HepG2 (cell line): Measurements from ENCODE around the gene GPC6. TPM values are rescaled to one million over a fixed set of nuclear protein-coding genes. Genes with fewer than 3 reads are reported as not detected.

Source experiments
- ADNP ChIP-seq: sonication (generic); formaldehyde crosslinking; IDR thresholded peaks from 2 replicates; pipeline ENCODE4 v1.4.0; 2020; ENCODE audit warnings: missing genetic modification reagents
- ATF7 ChIP-seq, 2 experiments: fragments of 450-650 bp in 1 of 2; sonication (generic) in 1 of 2; formaldehyde crosslinking in 1 of 2; IDR thresholded peaks; 2 replicates each; pipeline versions ENCODE4 v1.4.0 to v1.6.1; 2016 to 2020; ENCODE audit warnings: antibody characterized with exemption in 1 of 2, mild to moderate bottlenecking in 1 of 2, missing genetic modification reagents in 1 of 2
- BHLHE40 ChIP-seq: IDR thresholded peaks from 2 replicates; pipeline ENCODE4 v1.6.1; 2011; ENCODE audit warnings: low read length, improper control_type of control experiment
- GMEB2 ChIP-seq: IDR thresholded peaks from 2 replicates; pipeline ENCODE4 v1.6.1; 2016; ENCODE audit warnings: missing biosample characterization, missing genetic modification reagents, low read depth
- HNF1A ChIP-seq, 2 experiments: sonication (generic) in 1 of 2; formaldehyde crosslinking in 1 of 2; IDR thresholded peaks; 2 replicates each; pipeline versions ENCODE4 v1.4.0 to v1.6.1; 2016 to 2020; ENCODE audit warnings: borderline replicate concordance in 1 of 2, low read depth in 1 of 2, mild to moderate bottlenecking in 1 of 2, missing genetic modification reagents in 1 of 2
- KMT2A ChIP-seq: sonication (generic); formaldehyde crosslinking; IDR thresholded peaks from 2 replicates; pipeline ENCODE4 v1.4.0; 2020; ENCODE audit warnings: missing genetic modification reagents
- MAZ ChIP-seq, 2 experiments: sonication (generic) in 1 of 2; formaldehyde crosslinking in 1 of 2; IDR thresholded peaks; 2 replicates each; pipeline versions ENCODE4 v1.5.0 to v1.6.1; 2012 to 2020; ENCODE audit warnings: low read depth in 2 of 2, mild to moderate bottlenecking in 2 of 2, borderline replicate concordance in 1 of 2, improper control_type of control experiment in 1 of 2, low read length in 1 of 2, missing genetic modification reagents in 1 of 2, moderate library complexity in 1 of 2
- MEIS2 ChIP-seq: sonication (generic); formaldehyde crosslinking; IDR thresholded peaks from 2 replicates; pipeline ENCODE4 v1.9.0; 2021; ENCODE audit warnings: mild to moderate bottlenecking, missing genetic modification reagents
- MNT ChIP-seq: fragments of 450-650 bp; IDR thresholded peaks from 2 replicates; pipeline ENCODE4 v1.6.1; 2016
- NFE2L1 ChIP-seq: sonication (generic); formaldehyde crosslinking; IDR thresholded peaks from 2 replicates; pipeline ENCODE4 v1.4.0; 2020; ENCODE audit warnings: missing genetic modification reagents, mild to moderate bottlenecking, borderline replicate concordance
- ONECUT2 ChIP-seq: sonication (generic); formaldehyde crosslinking; IDR thresholded peaks from 2 replicates; pipeline ENCODE4 v1.4.0; 2020; ENCODE audit warnings: missing genetic modification reagents
- PHF5A ChIP-seq: IDR thresholded peaks from one replicate; pipeline ENCODE4 v1.6.1; 2018; ENCODE audit warnings: low read depth, missing genetic modification reagents; ENCODE audit not compliant: unreplicated experiment
- POLR2G ChIP-seq: fragments of 200-400 bp; formaldehyde crosslinking; IDR thresholded peaks from 2 replicates; pipeline ENCODE4 v1.6.1; 2018; ENCODE audit warnings: mild to moderate bottlenecking, low read depth, low read length, moderate library complexity
- SRSF9 ChIP-seq: fragments of 200-400 bp; formaldehyde crosslinking; IDR thresholded peaks from 2 replicates; pipeline ENCODE4 v1.6.1; 2018; ENCODE audit warnings: borderline replicate concordance, mild to moderate bottlenecking, low read depth, low read length; ENCODE audit not compliant: insufficient read depth, poor library complexity, severe bottlenecking
- THYN1 ChIP-seq: sonication (generic); formaldehyde crosslinking; IDR thresholded peaks from 2 replicates; pipeline ENCODE4 v1.8.1; 2023; ENCODE audit warnings: low read depth, mild to moderate bottlenecking, moderate library complexity, missing genetic modification reagents, borderline replicate concordance
- TOE1 ChIP-seq: sonication (generic); formaldehyde crosslinking; IDR thresholded peaks from 2 replicates; pipeline ENCODE4 v1.4.0; 2020; ENCODE audit warnings: mild to moderate bottlenecking, missing genetic modification reagents
- ZKSCAN5 ChIP-seq: sonication (generic); formaldehyde crosslinking; IDR thresholded peaks from 2 replicates; pipeline ENCODE4 v1.5.1; 2020; ENCODE audit warnings: mild to moderate bottlenecking, missing genetic modification reagents
- ZMAT5 ChIP-seq: sonication (generic); formaldehyde crosslinking; IDR thresholded peaks from 2 replicates; pipeline ENCODE4 v1.5.0; 2020; ENCODE audit warnings: mild to moderate bottlenecking, low read depth, missing genetic modification reagents, borderline replicate concordance
- ZNF570 ChIP-seq: sonication (generic); formaldehyde crosslinking; IDR thresholded peaks from 2 replicates; pipeline ENCODE4 v1.4.0; 2020; ENCODE audit warnings: mild to moderate bottlenecking, missing genetic modification reagents, borderline replicate concordance
- ZNF703 ChIP-seq: sonication (generic); formaldehyde crosslinking; IDR thresholded peaks from 2 replicates; pipeline ENCODE4 v1.5.1; 2020; ENCODE audit warnings: missing genetic modification reagents, mild to moderate bottlenecking, moderate library complexity, borderline replicate concordance
- polyA plus RNA-seq, 8 experiments: library from polyadenylated mRNA; depleted of rRNA in 3 of 8; stranded (reverse) in 7 of 8; unstranded in 1 of 8; fragments of >200 nt; fragmentation: Illumina TruSeq in 4 of 8; extraction: Trizol in 4 of 8; gene quantifications; 2 replicates each; pipeline versions ENCODE4 v1.2.1 to v1.2.3, GENCODE V29; 2011 to 2016; ENCODE audit warnings: low read depth in 4 of 8, missing spikeins in 1 of 8, mixed read lengths in 1 of 8; ENCODE audit not compliant: insufficient read depth in 1 of 8
- total RNA-seq, 5 experiments: library from RNA; depleted of rRNA; stranded (reverse); fragments of >200 nt; fragmentation: Illumina TruSeq; extraction: Trizol; gene quantifications; 2 replicates each; pipeline ENCODE4 v1.2.3, GENCODE V29; 2016; ENCODE audit warnings: low read depth in 1 of 5

GPC6 gene
- total and polyA plus RNA-seq, 2 of the 13 experiments (the other 11 are each of a cell fraction or from before 2014, with no cell fraction given): 24.5 to 33.9 TPM

GRCh38 chr13:93227878-93228642 lies 1.5 kb downstream of the GPC6 start (continued):
- TF ChIP-seq MAZ (IDR thresholded peaks at IDR 0.05; ENCODE audit: borderline replicate concordance, low read depth, low read length) (no peak), MAZ (CRISPR knock-in tag; IDR thresholded peaks at IDR 0.05; ENCODE audit: low read depth) (no peak; the same call in 1 of the 2 replicates), ADNP (CRISPR knock-in tag) (no peak), ONECUT2 (CRISPR knock-in tag) (no peak), ZNF570 (no peak), SRSF9 (no peak), NFE2L1 (CRISPR knock-in tag) (no peak), MNT (no peak), TOE1 (CRISPR knock-in tag) (no peak), ZNF703 (CRISPR knock-in tag) (peak; percentile 48; the same call in 1 of the 2 replicates), PHF5A (CRISPR knock-in tag) (no peak), HNF1A (IDR thresholded peaks at IDR 0.05; ENCODE audit: low read depth) (no peak), HNF1A (CRISPR knock-in tag; IDR thresholded peaks at IDR 0.05; ENCODE audit: borderline replicate concordance) (no peak), MEIS2 (CRISPR knock-in tag) (no peak; the same call in 1 of the 2 replicates), ATF7 (IDR thresholded peaks at IDR 0.05) (no peak), ATF7 (CRISPR knock-in tag; IDR thresholded peaks at IDR 0.05) (no peak), GMEB2 (CRISPR knock-in tag) (no peak), POLR2G (peak; percentile 56; the same call in 1 of the 2 replicates), ZMAT5 (CRISPR knock-in tag) (no peak), BHLHE40 (peak; percentile 55; the same call in 1 of the 2 replicates), ZKSCAN5 (no peak), THYN1 (no peak), KMT2A (CRISPR knock-in tag) (peak; percentile 89)
